Astrocyte (in vitro differentiated cells and primary cell): ENCODE measurements around the gene LILRA1. TPM values are rescaled to one million over a fixed set of nuclear protein-coding genes. Genes with fewer than 3 reads are reported as not detected.
"Not testable (repeated sequence)": the region's sequence is repeated elsewhere in the genome, so short reads cannot be mapped to it uniquely, and the experiment has no call there.

Source experiments
- DNase-seq: peaks from one replicate; pipeline ENCODE4 v3.0.0-alpha.2; 2010; ENCODE audit warnings: low read depth
- FAIRE-seq: peaks from 2 replicates; lab custom pipeline; 2011; peaks lifted over from hg19 to GRCh38; lab: Jason Lieb, UNC
- H2AFZ ChIP-seq: 2 replicates; pipeline ENCODE4 v1.6.0; 2012; ENCODE audit warnings: low read depth, low read length, inconsistent platforms
- H3K27ac ChIP-seq: 2 replicates; pipeline ENCODE4 v1.5.1; 2011; ENCODE audit warnings: low read depth, low read length, inconsistent platforms
- H3K27me3 ChIP-seq: 2 replicates; pipeline ENCODE4 v1.6.0; 2011; ENCODE audit warnings: low read length, inconsistent platforms; ENCODE audit not compliant: insufficient read depth
- H3K36me3 ChIP-seq: 2 replicates; pipeline ENCODE4 v1.5.1; 2011; ENCODE audit warnings: low read length, inconsistent platforms; ENCODE audit not compliant: insufficient read depth
- H3K4me1 ChIP-seq: 2 replicates; pipeline ENCODE4 v1.5.1; 2011; ENCODE audit warnings: low read length, inconsistent platforms; ENCODE audit not compliant: insufficient read depth
- H3K4me2 ChIP-seq: 2 replicates; pipeline ENCODE4 v1.6.0; 2012; ENCODE audit warnings: low read length, inconsistent platforms
- H3K4me3 ChIP-seq: 2 replicates; pipeline ENCODE4 v1.5.1; 2011; ENCODE audit warnings: low read depth, mild to moderate bottlenecking, low read length, inconsistent platforms; ENCODE audit not compliant: insufficient read depth
- H3K79me2 ChIP-seq: 2 replicates; pipeline ENCODE4 v1.6.0; 2012; ENCODE audit warnings: mild to moderate bottlenecking, low read length, inconsistent platforms; ENCODE audit not compliant: insufficient read depth
- H3K9ac ChIP-seq: 2 replicates; pipeline ENCODE4 v1.6.0; 2012; ENCODE audit warnings: mild to moderate bottlenecking, low read length, inconsistent platforms
- H3K9me3 ChIP-seq: 2 replicates; pipeline ENCODE4 v1.5.1; 2012; ENCODE audit warnings: low read depth, mild to moderate bottlenecking, low read length, inconsistent platforms; ENCODE audit not compliant: insufficient read depth
- H4K20me1 ChIP-seq: 2 replicates; pipeline ENCODE4 v1.6.0; 2012; ENCODE audit warnings: low read length, inconsistent platforms; ENCODE audit not compliant: insufficient read depth
- H3K27ac Mint-ChIP-seq: one replicate; pipeline ENCODE4 v1.8.0; 2021; ENCODE audit warnings: mild to moderate bottlenecking, mixed read lengths; ENCODE audit not compliant: unreplicated experiment
- H3K27me3 Mint-ChIP-seq: one replicate; pipeline ENCODE4 v1.8.0; 2021; ENCODE audit warnings: low read depth, mixed read lengths; ENCODE audit not compliant: unreplicated experiment
- H3K36me3 Mint-ChIP-seq: one replicate; pipeline ENCODE4 v1.8.0; 2021; ENCODE audit warnings: low read depth, mixed read lengths; ENCODE audit not compliant: unreplicated experiment
- H3K4me1 Mint-ChIP-seq: one replicate; pipeline ENCODE4 v1.8.0; 2021; ENCODE audit warnings: low read depth, mixed read lengths; ENCODE audit not compliant: unreplicated experiment
- H3K4me3 Mint-ChIP-seq: one replicate; pipeline ENCODE4 v1.8.0; 2021; ENCODE audit warnings: mild to moderate bottlenecking, moderate library complexity, mixed read lengths; ENCODE audit not compliant: unreplicated experiment
- H3K9me3 Mint-ChIP-seq: one replicate; pipeline ENCODE4 v1.8.0; 2021; ENCODE audit warnings: mild to moderate bottlenecking, mixed read lengths; ENCODE audit not compliant: unreplicated experiment
- EZH2 ChIP-seq: IDR thresholded peaks from 2 replicates; pipeline ENCODE4 v1.6.1; 2012; ENCODE audit warnings: mild to moderate bottlenecking, low read length, inconsistent platforms; ENCODE audit not compliant: insufficient read depth
- total RNA-seq: library from RNA; stranded (reverse); gene quantifications from 2 replicates; pipeline ENCODE4 v1.2.1, GENCODE V29; 2021
- TF ChIP-seq, protein P1 (sequence below): IDR thresholded peaks from 2 replicates; pipeline ENCODE4 v1.5.1; 2011; ENCODE audit warnings: low read depth, mild to moderate bottlenecking, inconsistent platforms, low read length, moderate library complexity; ENCODE audit not compliant: insufficient read depth

LILRA1 gene
- total RNA-seq, 1 donor from 2014 or later = not detected

DNA sequence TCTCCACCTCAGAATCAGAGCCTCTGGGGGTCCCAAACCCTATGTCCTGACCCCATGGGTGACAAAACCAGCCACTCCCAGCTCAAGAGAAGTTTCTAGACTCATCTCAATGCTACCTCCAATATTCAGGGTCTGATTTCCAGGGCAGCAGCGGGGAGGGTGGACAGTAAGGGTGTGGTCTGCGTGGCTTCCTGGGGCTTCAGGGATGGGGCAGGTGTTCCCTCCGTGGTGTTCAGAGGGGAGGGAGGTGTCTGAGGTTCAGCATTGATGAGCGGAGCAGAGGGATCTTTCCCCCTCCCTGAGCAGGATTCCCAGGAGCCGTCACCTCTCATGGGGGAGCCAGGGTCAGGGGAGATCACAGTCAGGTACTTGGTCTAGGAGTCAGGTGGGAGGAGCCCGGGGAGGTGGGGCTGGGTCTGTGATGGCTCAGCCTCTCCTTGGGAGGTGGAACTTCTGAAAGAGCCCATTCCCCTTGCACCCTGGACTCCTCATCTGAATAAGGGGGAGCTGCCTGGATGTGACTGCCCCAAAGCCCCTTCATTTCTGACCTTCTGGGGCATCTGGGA lies 16.9 kb upstream of the LILRA1 start:
- Mint-ChIP-seq H3K27ac (no peak overlapping the region), H3K36me3 (no peaks in the 10 kb centered on the region), H3K27me3 (no peaks in the 10 kb centered on the region), H3K4me3 (no peak overlapping the region), H3K9me3 (peaks cover 20% of the 10 kb centered on the region), H3K4me1 (no peaks in the 10 kb centered on the region)
- no peak overlapping the region for H3K4me2 ChIP-seq
- no peaks in the 10 kb centered on the region for H3K27me3 ChIP-seq
- no peaks in the 10 kb centered on the region for H3K79me2 ChIP-seq
- no peak overlapping the region for H2AFZ ChIP-seq
- H3K36me3 ChIP-seq = no peaks in the 10 kb centered on the region
- no peak for TF ChIP-seq EZH2
- TF ChIP-seq, protein P1, sequence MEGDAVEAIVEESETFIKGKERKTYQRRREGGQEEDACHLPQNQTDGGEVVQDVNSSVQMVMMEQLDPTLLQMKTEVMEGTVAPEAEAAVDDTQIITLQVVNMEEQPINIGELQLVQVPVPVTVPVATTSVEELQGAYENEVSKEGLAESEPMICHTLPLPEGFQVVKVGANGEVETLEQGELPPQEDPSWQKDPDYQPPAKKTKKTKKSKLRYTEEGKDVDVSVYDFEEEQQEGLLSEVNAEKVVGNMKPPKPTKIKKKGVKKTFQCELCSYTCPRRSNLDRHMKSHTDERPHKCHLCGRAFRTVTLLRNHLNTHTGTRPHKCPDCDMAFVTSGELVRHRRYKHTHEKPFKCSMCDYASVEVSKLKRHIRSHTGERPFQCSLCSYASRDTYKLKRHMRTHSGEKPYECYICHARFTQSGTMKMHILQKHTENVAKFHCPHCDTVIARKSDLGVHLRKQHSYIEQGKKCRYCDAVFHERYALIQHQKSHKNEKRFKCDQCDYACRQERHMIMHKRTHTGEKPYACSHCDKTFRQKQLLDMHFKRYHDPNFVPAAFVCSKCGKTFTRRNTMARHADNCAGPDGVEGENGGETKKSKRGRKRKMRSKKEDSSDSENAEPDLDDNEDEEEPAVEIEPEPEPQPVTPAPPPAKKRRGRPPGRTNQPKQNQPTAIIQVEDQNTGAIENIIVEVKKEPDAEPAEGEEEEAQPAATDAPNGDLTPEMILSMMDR = no peak
- H3K9me3 ChIP-seq = peaks cover 12% of the 10 kb centered on the region
- H4K20me1 ChIP-seq = no peaks in the 10 kb centered on the region
- H3K4me1 ChIP-seq = no peaks in the 10 kb centered on the region
- FAIRE-seq (no peak), DNase-seq (no peak)
- H3K4me3 ChIP-seq = no peak overlapping the region
- no peak overlapping the region for H3K9ac ChIP-seq
- H3K27ac ChIP-seq = no peak overlapping the region

DNA sequence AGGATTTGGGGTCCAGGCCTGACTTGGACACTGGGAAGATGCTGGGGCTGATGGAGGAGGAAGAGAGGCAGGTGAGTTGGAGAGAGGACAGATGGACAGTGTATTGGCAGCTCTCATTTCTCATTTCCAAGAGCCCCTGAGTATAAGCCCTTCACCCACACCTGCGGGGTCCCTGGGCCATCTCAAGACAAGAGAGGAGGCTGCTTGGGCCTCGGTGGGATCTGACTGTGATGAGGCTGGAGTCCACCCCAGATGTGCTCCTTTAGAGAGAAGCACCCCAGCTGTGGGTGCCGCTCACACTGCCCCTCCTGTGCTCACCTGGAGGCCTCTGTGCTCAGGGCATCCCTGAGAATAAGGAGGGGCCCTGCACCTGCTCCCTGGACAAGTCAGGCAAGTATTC lies 16.1 kb upstream of the LILRA1 start:
- no peak for TF ChIP-seq EZH2
- TF ChIP-seq, protein P1 = no peak
- Histone ChIP-seq H4K20me1 (no peaks in the 10 kb centered on the region), H3K9me3 (peaks cover 12% of the 10 kb centered on the region), H3K4me2 (no peak overlapping the region), H3K27me3 (no peaks in the 10 kb centered on the region), H2AFZ (no peak overlapping the region), H3K4me3 (no peak overlapping the region), H3K36me3 (no peaks in the 10 kb centered on the region), H3K9ac (no peak overlapping the region), H3K4me1 (no peaks in the 10 kb centered on the region), H3K27ac (no peak overlapping the region), H3K79me2 (no peaks in the 10 kb centered on the region)
- H3K9me3 Mint-ChIP-seq = peaks cover 16% of the 10 kb centered on the region
- no peak for DNase-seq
- no peak overlapping the region for H3K4me3 Mint-ChIP-seq
- H3K36me3 Mint-ChIP-seq = no peaks in the 10 kb centered on the region
- no peaks in the 10 kb centered on the region for H3K4me1 Mint-ChIP-seq
- no peaks in the 10 kb centered on the region for H3K27me3 Mint-ChIP-seq
- no peak for FAIRE-seq
- no peak overlapping the region for H3K27ac Mint-ChIP-seq

DNA sequence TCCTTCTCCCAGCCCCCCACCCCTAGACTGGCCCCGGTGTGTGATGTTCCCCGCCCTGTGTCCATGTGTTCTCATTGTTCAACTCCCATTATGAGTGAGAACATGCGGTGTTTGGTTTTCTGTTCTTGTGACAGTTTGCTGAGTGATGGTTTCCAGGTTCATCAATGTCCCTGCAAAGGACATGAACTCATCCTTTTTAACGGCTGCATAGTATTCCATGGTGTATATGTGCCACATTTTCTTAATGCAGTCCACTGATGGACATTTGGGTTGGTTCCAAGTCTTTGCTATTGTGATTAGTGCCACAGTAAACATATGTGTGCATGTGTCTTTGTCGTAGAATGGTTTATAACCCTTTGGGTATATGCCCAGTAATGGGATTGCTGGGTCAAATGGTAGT lies 15.2 kb upstream of the LILRA1 start:
- peaks cover 16% of the 10 kb centered on the region for H3K9me3 Mint-ChIP-seq
- FAIRE-seq, H3K4me3 ChIP-seq, H2AFZ ChIP-seq, H3K4me1 ChIP-seq, H3K27ac Mint-ChIP-seq, H3K4me2 ChIP-seq, H3K27ac ChIP-seq, H3K9ac ChIP-seq, H3K36me3 Mint-ChIP-seq, H3K4me3 Mint-ChIP-seq, H4K20me1 ChIP-seq, H3K4me1 Mint-ChIP-seq, H3K27me3 Mint-ChIP-seq, H3K36me3 ChIP-seq, H3K27me3 ChIP-seq, H3K79me2 ChIP-seq, DNase-seq: not testable (repeated sequence)
- H3K9me3 ChIP-seq = peaks cover 12% of the 10 kb centered on the region
